H1 (cell line): ENCODE data around the gene SBF1. TPM values are rescaled to one million over a fixed set of nuclear protein-coding genes. Genes with fewer than 3 reads are reported as not detected.
"Not testable (repeated sequence)": the region's sequence is repeated elsewhere in the genome, so short reads cannot be mapped to it uniquely, and the experiment has no call there.

Experiments
- CTCF ChIA-PET: fragments of 300-600 bp; sonication (Branson Sonifier 250); formaldehyde crosslinking; loops from one replicate; lab custom pipeline; 2021; ENCODE audit not compliant: partially characterized antibody; lab: Charles Lee
- POLR2A ChIA-PET: fragments of 300-600 bp; sonication (Branson Sonifier 250); formaldehyde crosslinking; loops from one replicate; lab custom pipeline; 2021; ENCODE audit warnings: inconsistent platforms; ENCODE audit not compliant: partially characterized antibody; lab: Charles Lee
- DNase-seq, 2 experiments: peaks; one replicate each; pipeline versions ENCODE4 v3.0.0 to v3.0.0-alpha.2; 2010 to 2022; ENCODE audit warnings: low spot score in 2 of 2, low read depth in 1 of 2, mixed read lengths in 1 of 2
- FAIRE-seq: peaks from 2 replicates; lab custom pipeline; 2011; peaks lifted over from hg19 to GRCh38; lab: Jason Lieb, UNC
- H2AFZ ChIP-seq: 2 replicates; pipeline ENCODE4 v1.8.1; 2012; ENCODE audit warnings: low read length, inconsistent platforms
- H2AK5ac ChIP-seq: 2 replicates; pipeline ENCODE4 v1.6.1; 2013; ENCODE audit warnings: low read depth, low read length
- H2BK120ac ChIP-seq: replicated peaks from 2 replicates; pipeline ENCODE3; 2013; ENCODE audit warnings: low read depth, low read length, inconsistent platforms
- H2BK12ac ChIP-seq: 2 replicates; pipeline ENCODE4 v1.6.1; 2013; ENCODE audit warnings: low read depth, low read length
- H2BK15ac ChIP-seq: 2 replicates; pipeline ENCODE4 v1.6.1; 2013; ENCODE audit warnings: low read length
- H2BK20ac ChIP-seq: 2 replicates; pipeline ENCODE4 v1.6.1; 2013; ENCODE audit warnings: low read length
- H2BK5ac ChIP-seq: 2 replicates; pipeline ENCODE4 v1.6.1; 2013; ENCODE audit warnings: low read depth, low read length
- H3K14ac ChIP-seq: 2 replicates; pipeline ENCODE4 v1.6.1; 2013; ENCODE audit warnings: inconsistent platforms; ENCODE audit not compliant: insufficient read length
- H3K18ac ChIP-seq: 2 replicates; pipeline ENCODE4 v1.6.1; 2013; ENCODE audit warnings: low read length; ENCODE audit errors: extremely low read depth
- H3K23ac ChIP-seq: 2 replicates; pipeline ENCODE4 v1.6.1; 2013; ENCODE audit warnings: inconsistent platforms; ENCODE audit not compliant: insufficient read length
- H3K23me2 ChIP-seq: 2 replicates; pipeline ENCODE4 v1.6.1; 2013; ENCODE audit warnings: low read depth, low read length
- H3K27ac ChIP-seq: 2 replicates; pipeline ENCODE4 v1.6.1; 2011; ENCODE audit warnings: low read depth, low read length, inconsistent platforms
- H3K27me3 ChIP-seq, 4 experiments: replicated peaks in 1 of 4; 1 replicate in 1 of 4; 2 replicates in 3 of 4; pipeline versions ENCODE4 v1.6.1 to v1.8.1; 2011 to 2013; ENCODE audit warnings: low read length in 3 of 4, mild to moderate bottlenecking in 3 of 4, inconsistent platforms in 2 of 4, mixed read lengths in 2 of 4, moderate library complexity in 1 of 4; ENCODE audit not compliant: control insufficient read depth in 3 of 4, insufficient read depth in 3 of 4; ENCODE audit errors: extremely low read depth in 1 of 4
- H3K36me3 ChIP-seq, 4 experiments: 2 replicates each; pipeline versions ENCODE4 v1.6.1 to v1.8.1; 2011 to 2013; ENCODE audit warnings: mild to moderate bottlenecking in 4 of 4, low read length in 3 of 4, moderate library complexity in 2 of 4, control low read depth in 1 of 4, inconsistent platforms in 1 of 4; ENCODE audit not compliant: insufficient read depth in 4 of 4, control insufficient read depth in 2 of 4
- H3K4ac ChIP-seq: replicated peaks from 2 replicates; pipeline ENCODE3; 2013; ENCODE audit warnings: low read length, low read depth, mixed read lengths, inconsistent platforms; ENCODE audit not compliant: insufficient read length
- H3K4me1 ChIP-seq, 4 experiments: replicated peaks in 1 of 4; 1 replicate in 1 of 4; 2 replicates in 3 of 4; pipeline versions ENCODE4 v1.6.1 to v1.8.1; 2011 to 2013; ENCODE audit warnings: low read length in 3 of 4, inconsistent platforms in 2 of 4, mixed read lengths in 1 of 4; ENCODE audit not compliant: insufficient read depth in 4 of 4, control insufficient read depth in 3 of 4
- H3K4me2 ChIP-seq, 2 experiments: 2 replicates each; pipeline versions ENCODE4 v1.6.1 to v1.8.1; 2011 to 2013; ENCODE audit warnings: low read depth in 2 of 2, low read length in 2 of 2, control low read depth in 1 of 2, inconsistent platforms in 1 of 2, mild to moderate bottlenecking in 1 of 2; ENCODE audit not compliant: insufficient read depth in 1 of 2
- H3K4me3 ChIP-seq, 4 experiments: fragments of 200-600, 300-600 bp in 1 of 4; sonication (generic), shearing (Covaris generic), sonication (Bioruptor Twin) in 1 of 4; 2 replicates each; pipeline versions ENCODE4 v1.5.1 to v1.8.1; 2011 to 2016; ENCODE audit warnings: low read length in 4 of 4, low read depth in 3 of 4, control low read depth in 2 of 4, inconsistent platforms in 2 of 4, mild to moderate bottlenecking in 2 of 4, mixed read lengths in 1 of 4, moderate library complexity in 1 of 4; ENCODE audit not compliant: insufficient read depth in 2 of 4; ENCODE audit errors: extremely low read depth in 1 of 4
- H3K56ac ChIP-seq: replicated peaks from 2 replicates; pipeline ENCODE3; 2013; ENCODE audit warnings: low read depth, mild to moderate bottlenecking, mixed read lengths, low read length, inconsistent platforms; ENCODE audit not compliant: insufficient read length
- H3K79me1 ChIP-seq: 2 replicates; pipeline ENCODE4 v1.6.1; 2013; ENCODE audit warnings: low read depth, low read length, control low read depth
- H3K79me2 ChIP-seq, 2 experiments: 2 replicates each; pipeline versions ENCODE4 v1.6.1 to v1.8.1; 2012 to 2013; ENCODE audit warnings: low read length in 2 of 2, mild to moderate bottlenecking in 2 of 2, inconsistent platforms in 1 of 2; ENCODE audit not compliant: insufficient read depth in 2 of 2, control insufficient read depth in 1 of 2
- H3K9ac ChIP-seq, 4 experiments: replicated peaks in 1 of 4; 1 replicate in 1 of 4; 2 replicates in 3 of 4; pipeline versions ENCODE4 v1.6.1 to v1.8.1; 2011 to 2013; ENCODE audit warnings: low read depth in 3 of 4, low read length in 3 of 4, control low read depth in 2 of 4, mild to moderate bottlenecking in 2 of 4, moderate library complexity in 2 of 4, inconsistent platforms in 1 of 4; ENCODE audit errors: extremely low read depth in 1 of 4
- H3K9me3 ChIP-seq, 2 experiments: 2 replicates each; pipeline versions ENCODE4 v1.6.1 to v1.8.1; 2012 to 2013; ENCODE audit warnings: mild to moderate bottlenecking in 2 of 2, moderate library complexity in 2 of 2, control low read depth in 1 of 2, inconsistent platforms in 1 of 2, low read depth in 1 of 2, low read length in 1 of 2, mixed read lengths in 1 of 2; ENCODE audit not compliant: insufficient read depth in 2 of 2
- H4K20me1 ChIP-seq, 2 experiments: replicated peaks in 1 of 2; 2 replicates each; pipeline versions ENCODE3 to v1.8.1; 2011 to 2013; ENCODE audit warnings: inconsistent platforms in 2 of 2, low read length in 2 of 2, mild to moderate bottlenecking in 1 of 2; ENCODE audit not compliant: insufficient read depth in 2 of 2, control insufficient read depth in 1 of 2
- H4K5ac ChIP-seq: 2 replicates; pipeline ENCODE4 v1.6.1; 2013; ENCODE audit warnings: low read length, low read depth, mixed read lengths, inconsistent platforms; ENCODE audit not compliant: insufficient read length
- H4K8ac ChIP-seq: 2 replicates; pipeline ENCODE4 v1.8.0; 2013; ENCODE audit warnings: mild to moderate bottlenecking, moderate library complexity, low read length, inconsistent platforms; ENCODE audit not compliant: insufficient read depth; ENCODE audit errors: extremely low read depth
- H4K91ac ChIP-seq: replicated peaks from 2 replicates; pipeline ENCODE3; 2013; ENCODE audit warnings: low read length, mixed read lengths, inconsistent platforms; ENCODE audit not compliant: insufficient read length
- WGBS, 2 experiments: shearing (Covaris generic) in 1 of 2; methylation state at CpG; one replicate each; pipeline versions ENCODE4 v1.1.6 to v1.1.7; 2013 to 2015; ENCODE audit warnings: low lambda C conversion rate in 2 of 2, mixed read lengths in 2 of 2, inconsistent platforms in 1 of 2, low coverage in 1 of 2, missing lambda C conversion rate in 1 of 2; ENCODE audit not compliant: insufficient replicate concordance in 2 of 2, insufficient coverage in 1 of 2, insufficient read length in 1 of 2; ENCODE audit errors: extremely low coverage in 1 of 2, missing lambda C conversion rate in 1 of 2; 5-methylcytosine and 5-hydroxymethylcytosine counted together
- polyA plus RNA-seq, 7 experiments: library from polyadenylated mRNA; depleted of rRNA in 3 of 7; stranded (reverse) in 5 of 7; unstranded in 2 of 7; fragments of >200 nt in 5 of 7; fragments of 200-250 nt in 2 of 7; gene quantifications; 1 replicate in 5 of 7; 2 replicates in 1 of 7; 4 replicates in 1 of 7; pipeline versions ENCODE4 v1.2.1 to v1.2.3, GENCODE V29; 2011 to 2013; ENCODE audit warnings: missing spikeins in 2 of 7, mixed read lengths in 2 of 7
- total RNA-seq: library from RNA; stranded (reverse); fragmentation: NEBNext Ultra II Directional; extraction: Animal tissue kit (Norgen Biotek cat#: 25700); gene quantifications from 2 replicates; pipeline ENCODE4 v1.2.1, GENCODE V29; 2021

Gene SBF1
- total and polyA plus RNA-seq, 2 of the 8 experiments (the other 6 are each of a cell fraction or from before 2014, with no cell fraction given) = 29.1 to 71.5 TPM

DNA sequence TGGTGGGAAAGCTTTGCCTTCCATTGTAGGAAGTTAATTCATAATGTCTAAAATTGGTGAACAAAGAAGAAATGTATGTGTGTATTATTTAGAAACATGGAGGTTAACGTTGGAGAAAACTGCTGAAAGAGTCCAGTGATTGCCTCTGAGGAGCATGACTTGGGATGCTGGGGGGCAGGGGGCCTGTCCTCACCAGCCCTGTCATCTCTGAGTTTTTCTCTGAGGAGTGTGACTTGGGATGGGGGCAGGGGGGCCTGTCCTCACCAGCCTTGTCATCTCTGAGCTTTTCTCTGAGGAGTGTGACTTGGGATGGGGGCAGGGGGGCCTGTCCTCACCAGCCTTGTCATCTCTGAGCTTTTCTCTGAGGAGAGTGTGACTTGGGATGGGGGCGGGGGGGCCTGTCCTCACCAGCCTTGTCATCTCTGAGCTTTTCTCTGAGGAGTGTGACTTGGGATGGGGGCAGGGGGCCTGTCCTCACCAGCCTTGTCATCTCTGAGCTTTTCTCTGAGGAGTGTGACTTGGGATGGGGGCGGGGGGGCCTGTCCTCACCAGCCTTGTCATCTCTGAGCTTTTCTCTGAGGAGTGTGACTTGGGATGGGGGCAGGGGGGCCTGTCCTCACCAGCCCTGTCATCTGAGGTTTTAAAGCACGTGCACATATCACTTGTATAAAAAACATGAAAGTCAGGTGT lies 77.3 kb downstream of the SBF1 start:
- H3K56ac ChIP-seq, H3K79me1 ChIP-seq, H2BK12ac ChIP-seq, FAIRE-seq, H2BK120ac ChIP-seq, H3K27ac ChIP-seq, H2BK20ac ChIP-seq, H3K27me3 ChIP-seq, H2AFZ ChIP-seq, H2BK15ac ChIP-seq, H4K5ac ChIP-seq, H3K36me3 ChIP-seq, H3K9me3 ChIP-seq, H3K23ac ChIP-seq, H3K4ac ChIP-seq, H4K20me1 ChIP-seq, H3K4me3 ChIP-seq, H2BK5ac ChIP-seq, H3K79me2 ChIP-seq, H4K91ac ChIP-seq, H2AK5ac ChIP-seq, H3K18ac ChIP-seq, H3K23me2 ChIP-seq, DNase-seq, H4K8ac ChIP-seq, H3K14ac ChIP-seq: not testable (repeated sequence)
- H3K9ac ChIP-seq = peak overlapping the region in 1 of 4 experiments; percentile 28; a peak in 1 of 7 replicates
- ChIA-PET POLR2A (interaction anchor here (0.6 kb wide), 1 partner anchor 485 kb away, joined by 3 read pairs; no protein-coding TSS in a partner anchor), CTCF (interaction anchor here (2.0 kb wide), 1 partner anchor 31 kb away, joined by 5 read pairs; no protein-coding TSS in a partner anchor)
- WGBS, 2 experiments = 64% methylated on average over 3 of the region's 4 CpGs; no CpG with 5 or more reads in 1 of the 2 experiments
- H3K4me1 ChIP-seq = peaks cover 0 to 13% (median 3%) of the 10 kb centered on the region in 4 experiments; a peak in 5 of 7 replicates
- H3K4me2 ChIP-seq = 0 out of 4 replicates have a peak overlapping the region, but pooled peaks of 1 of the 2 experiments have one; percentile 17
